Smooth muscle cell (in vitro differentiated cells): ENCODE measurements around the gene TTC27. TPM values are rescaled to one million over a fixed set of nuclear protein-coding genes. Genes with fewer than 3 reads are reported as not detected.

Experiments
- DNase-seq: peaks from one replicate; lab custom pipeline; 2025; ENCODE audit not compliant: unreplicated experiment; lab: John Stamatoyannopoulos, UW
- H2AFZ ChIP-seq: fragments of 200-600 bp; sonication (generic); 2 replicates; pipeline ENCODE4 v1.6.0; 2016; ENCODE audit warnings: antibody characterized with exemption, low read depth, mild to moderate bottlenecking
- H3F3A ChIP-seq: fragments of 200-600 bp; sonication (generic); 2 replicates; pipeline ENCODE4 v1.6.0; 2017; ENCODE audit warnings: antibody characterized with exemption, low read depth
- H3K27ac ChIP-seq: fragments of 200-600 bp; sonication (generic); 2 replicates; pipeline ENCODE4 v1.5.1; 2016; ENCODE audit warnings: low read depth, mild to moderate bottlenecking
- H3K27me3 ChIP-seq: fragments of 200-600 bp; sonication (generic); 2 replicates; pipeline ENCODE4 v1.6.1; 2016; ENCODE audit warnings: low read depth, mild to moderate bottlenecking
- H3K36me3 ChIP-seq: fragments of 200-600 bp; sonication (generic); 2 replicates; pipeline ENCODE4 v1.5.1; 2016; ENCODE audit warnings: low read depth
- H3K4me1 ChIP-seq: fragments of 200-600 bp; sonication (generic); 2 replicates; pipeline ENCODE4 v1.5.1; 2016; ENCODE audit warnings: low read depth
- H3K4me2 ChIP-seq: fragments of 200-600 bp; sonication (generic); 2 replicates; pipeline ENCODE4 v1.6.0; 2016; ENCODE audit warnings: mild to moderate bottlenecking
- H3K4me3 ChIP-seq: fragments of 200-600 bp; sonication (generic); 2 replicates; pipeline ENCODE4 v1.5.1; 2016; ENCODE audit warnings: mild to moderate bottlenecking
- H3K79me2 ChIP-seq: fragments of 200-600 bp; sonication (generic); 2 replicates; pipeline ENCODE4 v1.6.0; 2016; ENCODE audit warnings: low read depth, mild to moderate bottlenecking
- H3K9ac ChIP-seq: fragments of 200-600 bp; sonication (generic); 2 replicates; pipeline ENCODE4 v1.6.0; 2016; ENCODE audit warnings: low read depth
- H3K9me3 ChIP-seq: fragments of 200-600 bp; sonication (generic); replicated peaks from 2 replicates; pipeline ENCODE4 v1.5.1; 2016; ENCODE audit warnings: low read depth
- H4K20me1 ChIP-seq: fragments of 200-600 bp; sonication (generic); 2 replicates; pipeline ENCODE4 v1.6.0; 2016; ENCODE audit warnings: low read depth
- WGBS: methylation state at CpG from one replicate; pipeline ENCODE4 v1.1.7; 2016; ENCODE audit warnings: low lambda C conversion rate; 5-methylcytosine and 5-hydroxymethylcytosine counted together
- polyA plus RNA-seq: library from polyadenylated mRNA; unstranded; fragments of >200 nt; fragmentation: Nextera tagmentation; extraction: Ambion mirVana; gene quantifications from 2 replicates; pipeline ENCODE4 v1.2.1, GENCODE V29; 2016
- total RNA-seq: library from RNA; depleted of rRNA; stranded (reverse); fragments of >200 nt; gene quantifications from 2 replicates; pipeline ENCODE4 v1.2.3, GENCODE V29; 2014
- TF ChIP-seq, protein P1 (sequence below): fragments of 200-600 bp; sonication (generic); IDR thresholded peaks from 2 replicates; pipeline ENCODE4 v1.5.1; 2017; ENCODE audit warnings: borderline replicate concordance, mild to moderate bottlenecking, antibody characterized with exemption; ENCODE audit not compliant: insufficient read depth, poor library complexity, severe bottlenecking

Gene TTC27
- total and polyA plus RNA-seq, 2 experiments from 2014 or later = 9.2 to 12.1 TPM

- H3K9me3 ChIP-seq = peaks cover 7% of the 10 kb centered on the region
- H3F3A ChIP-seq = peaks cover 3% of the 10 kb centered on the region
- TF ChIP-seq, protein P1, sequence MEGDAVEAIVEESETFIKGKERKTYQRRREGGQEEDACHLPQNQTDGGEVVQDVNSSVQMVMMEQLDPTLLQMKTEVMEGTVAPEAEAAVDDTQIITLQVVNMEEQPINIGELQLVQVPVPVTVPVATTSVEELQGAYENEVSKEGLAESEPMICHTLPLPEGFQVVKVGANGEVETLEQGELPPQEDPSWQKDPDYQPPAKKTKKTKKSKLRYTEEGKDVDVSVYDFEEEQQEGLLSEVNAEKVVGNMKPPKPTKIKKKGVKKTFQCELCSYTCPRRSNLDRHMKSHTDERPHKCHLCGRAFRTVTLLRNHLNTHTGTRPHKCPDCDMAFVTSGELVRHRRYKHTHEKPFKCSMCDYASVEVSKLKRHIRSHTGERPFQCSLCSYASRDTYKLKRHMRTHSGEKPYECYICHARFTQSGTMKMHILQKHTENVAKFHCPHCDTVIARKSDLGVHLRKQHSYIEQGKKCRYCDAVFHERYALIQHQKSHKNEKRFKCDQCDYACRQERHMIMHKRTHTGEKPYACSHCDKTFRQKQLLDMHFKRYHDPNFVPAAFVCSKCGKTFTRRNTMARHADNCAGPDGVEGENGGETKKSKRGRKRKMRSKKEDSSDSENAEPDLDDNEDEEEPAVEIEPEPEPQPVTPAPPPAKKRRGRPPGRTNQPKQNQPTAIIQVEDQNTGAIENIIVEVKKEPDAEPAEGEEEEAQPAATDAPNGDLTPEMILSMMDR = no peak
- H3K27me3 ChIP-seq = no peaks in the 10 kb centered on the region
- WGBS = 89% methylated on average over 2 of the region's 2 CpGs
- no peak overlapping the region for H3K27ac ChIP-seq
- H3K4me3 ChIP-seq = no peak overlapping the region
- H3K4me1 ChIP-seq = peaks cover 6% of the 10 kb centered on the region
- H3K79me2 ChIP-seq = no peaks in the 10 kb centered on the region
- no peak for DNase-seq
- no peak overlapping the region for H3K4me2 ChIP-seq
- no peak overlapping the region for H2AFZ ChIP-seq
- H3K36me3 ChIP-seq = peaks cover 11% of the 10 kb centered on the region
- H4K20me1 ChIP-seq = no peaks in the 10 kb centered on the region
- H3K9ac ChIP-seq = no peak overlapping the region
Measured at GRCh38 chr2:32780961-32781360, 153.1 kb downstream of the TTC27 start.

- WGBS = 34% methylated on average over 2 of the region's 2 CpGs
- peaks cover 11% of the 10 kb centered on the region for H3K36me3 ChIP-seq
- no peak overlapping the region for H3K4me3 ChIP-seq
- no peak for DNase-seq
- no peaks in the 10 kb centered on the region for H3K79me2 ChIP-seq
- H4K20me1 ChIP-seq = no peaks in the 10 kb centered on the region
- peaks cover 7% of the 10 kb centered on the region for H3F3A ChIP-seq
- peaks cover 7% of the 10 kb centered on the region for H3K9me3 ChIP-seq
- no peak overlapping the region for H3K9ac ChIP-seq
- H2AFZ ChIP-seq = no peak overlapping the region
- H3K4me1 ChIP-seq = peaks cover 15% of the 10 kb centered on the region
- no peaks in the 10 kb centered on the region for H3K27me3 ChIP-seq
- no peak overlapping the region for H3K27ac ChIP-seq
- no peak overlapping the region for H3K4me2 ChIP-seq
- TF ChIP-seq, protein P1 = no peak
Measured at GRCh38 chr2:32783469-32783868, 155.6 kb downstream of the TTC27 start.

DNA sequence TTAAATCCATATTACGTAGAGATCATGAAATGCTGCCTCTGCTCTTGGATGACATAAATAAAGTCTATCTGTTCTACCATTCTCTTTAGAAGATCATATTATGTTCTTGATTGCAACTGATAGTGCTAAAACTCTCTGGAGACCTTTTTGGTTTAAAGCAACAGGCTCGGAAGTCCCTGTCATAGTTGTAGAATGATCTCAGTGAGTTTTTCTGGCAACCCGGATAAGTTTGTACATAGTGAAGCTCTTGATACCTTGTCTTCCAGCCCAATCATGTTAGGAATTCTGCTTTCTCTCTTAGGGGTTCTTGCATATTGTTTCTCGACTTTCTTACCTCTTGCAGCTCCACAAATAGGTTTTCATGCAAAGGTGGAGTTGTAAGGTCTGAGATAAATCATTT lies 156.1 kb downstream of the TTC27 start:
- H3K9me3 ChIP-seq = peaks cover 7% of the 10 kb centered on the region
- WGBS = 86% methylated on average over 4 of the region's 4 CpGs
- no peak overlapping the region for H2AFZ ChIP-seq
- no peak overlapping the region for H3K4me2 ChIP-seq
- peaks cover 11% of the 10 kb centered on the region for H3K36me3 ChIP-seq
- H3K4me1 ChIP-seq = peaks cover 15% of the 10 kb centered on the region
- TF ChIP-seq, protein P1 = no peak
- H3K4me3 ChIP-seq = no peak overlapping the region
- H3K27ac ChIP-seq = no peak overlapping the region
- H3K79me2 ChIP-seq = no peaks in the 10 kb centered on the region
- H3K9ac ChIP-seq = no peak overlapping the region
- H4K20me1 ChIP-seq = no peaks in the 10 kb centered on the region
- DNase-seq = no peak
- peaks cover 7% of the 10 kb centered on the region for H3F3A ChIP-seq
- H3K27me3 ChIP-seq = no peaks in the 10 kb centered on the region

GRCh38 chr2:32787207-32787606 lies 159.4 kb downstream of the TTC27 start:
- TF ChIP-seq, protein P1 = no peak
- no peaks in the 10 kb centered on the region for H3K79me2 ChIP-seq

More at GRCh38 chr2:32787207-32787606, 159.4 kb downstream of the TTC27 start:
- Histone ChIP-seq H3F3A (peaks cover 7% of the 10 kb centered on the region), H3K27ac (no peak overlapping the region), H3K9ac (no peak overlapping the region), H3K27me3 (no peaks in the 10 kb centered on the region), H3K4me2 (no peak overlapping the region), H4K20me1 (no peaks in the 10 kb centered on the region), H3K36me3 (peaks cover 4% of the 10 kb centered on the region), H3K9me3 (no peaks in the 10 kb centered on the region), H3K4me1 (peaks cover 15% of the 10 kb centered on the region), H2AFZ (no peak overlapping the region), H3K4me3 (no peak overlapping the region)
- no peak for DNase-seq
